Measurements from ENCODE around the gene ENAH. TPM values are rescaled to one million over a fixed set of nuclear protein-coding genes. Genes with fewer than 3 reads are reported as not detected.

ENAH gene
- polyA plus RNA-seq, 5 donors, result 169 to 253 (median 235) TPM

DNA sequence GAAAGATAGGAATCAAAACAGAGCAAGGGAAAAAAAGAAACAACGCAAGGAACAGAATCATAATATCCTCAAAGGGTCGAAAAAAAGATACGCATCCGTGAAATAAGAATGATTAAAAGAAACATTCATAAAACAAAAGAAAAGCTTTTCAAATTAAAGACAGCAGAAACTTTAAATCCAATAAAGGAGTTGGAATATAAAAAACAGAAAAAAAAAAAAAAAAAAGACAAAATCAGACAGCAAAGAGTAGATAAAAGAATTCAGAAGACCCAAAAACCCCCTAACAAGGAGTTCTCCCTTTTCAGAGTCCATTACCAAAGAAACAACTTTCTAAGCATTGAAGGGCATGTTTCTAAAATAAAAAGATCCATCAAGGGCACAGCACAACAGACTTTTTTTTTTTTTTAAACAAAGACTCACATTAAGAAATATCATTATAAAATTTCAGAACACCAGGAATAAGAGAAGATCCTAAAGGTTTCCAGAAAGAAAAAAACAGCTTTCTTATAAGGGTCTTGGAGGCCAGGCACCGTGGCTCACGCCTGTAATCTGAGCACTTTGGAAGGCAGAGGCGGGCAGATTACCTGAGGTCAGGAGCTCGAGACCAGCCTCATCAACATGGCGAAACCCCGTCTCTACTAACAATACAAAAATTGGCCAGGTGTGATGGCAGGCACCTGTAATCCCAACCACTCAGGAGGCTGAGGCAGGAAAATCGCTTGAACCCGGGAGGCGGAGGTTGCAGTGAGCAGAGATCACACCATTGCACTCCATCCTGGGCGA lies 44.7 kb downstream of the ENAH start:
- no peak for DNase-seq

DNA sequence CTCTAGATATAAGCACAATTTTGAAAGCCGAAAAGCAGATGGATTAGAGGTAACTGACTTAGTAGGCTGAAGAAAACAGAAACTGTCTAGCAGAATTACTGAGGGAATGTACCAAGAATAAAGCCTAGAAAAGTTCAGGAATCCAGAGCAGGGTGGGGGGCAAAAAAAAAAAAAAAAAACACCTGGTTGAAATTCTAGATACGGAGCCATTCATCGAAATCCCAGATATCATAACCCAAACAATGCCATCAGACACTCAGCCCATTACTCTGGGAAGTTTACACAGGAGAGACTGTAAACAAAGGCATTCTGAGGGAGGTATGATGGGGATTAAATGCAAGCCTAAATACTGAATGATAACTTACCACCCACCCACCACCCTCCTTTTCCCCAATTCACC lies 45.6 kb downstream of the ENAH start:
- DNase-seq, result no peak

DNA sequence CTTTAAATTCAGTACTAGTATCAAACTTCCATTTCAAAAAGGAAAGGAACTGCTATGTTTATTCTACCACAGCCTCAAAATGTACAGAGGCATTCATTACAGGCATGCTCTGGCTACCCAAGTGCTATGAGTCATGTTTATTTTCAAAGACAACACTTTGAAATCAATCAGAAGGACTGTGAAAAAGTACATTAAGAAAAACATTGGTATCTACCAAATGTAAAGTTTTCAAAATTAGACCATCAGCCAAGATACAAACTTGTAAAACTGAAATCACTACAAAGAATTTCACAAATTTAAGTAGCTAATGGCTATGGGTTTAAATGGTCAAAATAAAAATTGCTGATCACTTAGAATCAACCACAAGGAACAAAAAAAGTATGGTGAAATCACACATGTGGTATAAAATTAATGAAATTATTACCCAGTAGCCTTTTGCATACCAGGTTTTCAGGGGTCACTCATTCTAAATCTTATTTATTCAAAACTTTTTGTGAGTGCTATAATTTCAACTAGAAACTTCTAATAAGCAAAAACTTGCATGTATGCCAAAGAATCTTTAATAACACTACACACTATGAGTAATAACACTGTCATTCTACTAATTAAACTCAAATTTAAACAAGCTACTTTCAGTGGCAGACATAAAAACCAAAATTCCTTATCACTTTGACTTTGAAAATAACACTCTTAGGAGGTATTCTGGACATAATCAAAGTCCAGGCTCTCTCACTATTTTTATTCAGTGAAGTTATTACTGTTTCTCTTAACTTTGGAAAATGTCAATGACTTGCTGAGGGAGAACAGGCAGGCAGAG lies 49.2 kb downstream of the ENAH start:
- DNase-seq, result no peak

DNA sequence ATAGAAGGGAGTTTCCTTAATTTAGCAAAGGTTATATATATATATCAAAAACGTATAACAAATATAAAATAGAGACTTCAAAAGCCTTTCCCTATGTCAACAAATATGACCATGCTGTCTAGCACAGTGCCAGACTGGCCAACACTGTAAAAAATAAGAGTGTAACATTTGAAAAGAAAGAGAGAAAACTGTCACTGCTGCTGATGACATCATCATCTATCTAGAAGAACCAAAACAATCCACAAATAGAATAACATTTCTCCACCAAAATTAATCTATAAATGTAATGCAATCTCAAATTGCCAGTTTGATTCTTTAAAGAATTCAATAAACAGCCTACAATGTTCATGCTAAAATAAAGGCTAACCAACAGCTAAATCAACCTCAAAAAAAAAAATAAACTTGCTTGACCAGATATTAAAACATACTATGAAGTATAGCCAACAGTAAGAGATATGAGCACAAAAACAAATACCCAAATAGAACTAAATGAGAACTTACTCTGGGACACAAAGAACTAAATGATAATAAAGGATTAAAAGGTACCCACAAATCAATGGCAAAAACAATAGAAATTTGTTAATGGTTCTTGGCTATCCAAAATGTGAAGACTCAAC lies 50.2 kb downstream of the ENAH start:
- no peak for DNase-seq

DNA sequence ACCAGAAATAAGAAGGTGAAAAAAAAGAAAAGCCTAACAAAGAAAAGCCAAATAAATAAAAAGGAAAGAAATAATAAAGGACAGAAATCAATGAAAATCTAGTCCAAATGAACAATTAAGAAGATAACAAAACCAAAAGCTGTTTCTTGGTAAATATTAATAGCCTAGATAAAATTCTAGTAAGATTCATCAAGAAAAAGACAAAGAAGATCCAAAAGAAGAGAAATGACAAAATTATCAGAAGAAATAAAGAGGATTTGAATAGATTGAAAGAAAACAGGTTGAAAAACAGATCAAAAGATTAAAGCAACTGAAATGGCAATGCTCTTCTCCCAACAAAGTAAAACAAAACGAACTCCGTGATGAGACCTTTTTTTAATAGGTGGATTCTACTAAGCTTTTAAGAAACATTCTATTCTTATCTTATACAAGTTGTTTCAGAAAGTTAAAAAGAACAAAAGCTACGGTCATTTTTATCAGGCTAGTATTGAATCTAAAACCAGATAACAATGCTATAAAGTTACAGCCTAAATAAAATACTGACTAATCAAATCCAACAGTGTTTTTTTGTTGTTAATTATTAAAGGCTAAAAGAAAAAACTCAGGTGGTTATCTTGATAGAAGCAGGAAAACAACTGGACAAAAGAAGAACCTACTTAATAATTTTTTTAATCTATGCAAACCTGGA lies 50.9 kb downstream of the ENAH start:
- no peak for DNase-seq

DNA sequence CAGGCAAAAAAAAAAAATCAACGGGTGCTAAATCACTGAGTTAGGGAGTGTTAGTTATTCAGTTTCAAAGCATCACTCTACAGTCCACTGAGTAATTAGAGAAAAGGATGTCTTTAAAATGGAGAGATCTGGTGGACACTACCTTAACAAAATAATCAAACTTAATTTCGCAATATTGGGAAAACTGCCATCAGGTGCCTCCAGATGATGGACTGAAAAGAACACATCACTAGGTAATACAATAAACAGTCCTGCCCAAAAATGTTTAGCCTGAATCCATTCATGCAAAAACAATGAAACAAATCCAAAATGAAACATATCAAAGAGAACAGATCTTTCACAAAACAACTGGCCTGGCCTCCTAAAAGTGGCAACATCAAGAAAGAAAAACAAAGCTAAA lies 54.1 kb downstream of the ENAH start:
- DNase-seq, result no peak

DNA sequence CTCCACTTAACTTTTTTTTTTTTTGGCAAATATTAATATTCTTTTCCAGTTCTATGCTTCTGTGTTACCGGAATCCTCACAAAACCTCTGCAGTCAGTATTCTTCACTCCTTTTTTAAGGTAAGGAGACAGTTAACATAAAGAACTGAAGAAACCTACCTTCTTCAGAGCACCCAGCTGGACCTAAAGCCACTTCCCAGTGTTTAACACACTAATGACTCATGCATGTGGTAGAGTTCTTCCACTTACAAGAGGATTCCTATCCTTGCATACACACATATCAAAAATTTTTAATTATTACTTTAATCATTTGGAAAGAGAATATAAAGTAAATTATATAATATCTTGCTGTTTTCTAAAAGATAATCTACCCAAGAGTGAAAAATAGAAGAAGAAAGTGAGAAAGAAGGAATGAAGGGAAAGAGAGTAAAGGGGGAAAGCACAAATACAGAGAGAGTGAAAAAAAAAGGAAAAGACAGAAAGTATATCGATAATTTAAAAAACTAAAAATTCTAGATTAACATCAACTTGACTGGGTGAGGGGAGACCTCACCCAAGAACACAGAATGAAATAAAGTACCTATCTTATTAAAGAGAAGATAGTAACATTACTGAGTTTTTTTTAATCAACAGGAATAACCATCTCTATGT lies 54.9 kb downstream of the ENAH start:
- no peak for DNase-seq

DNA sequence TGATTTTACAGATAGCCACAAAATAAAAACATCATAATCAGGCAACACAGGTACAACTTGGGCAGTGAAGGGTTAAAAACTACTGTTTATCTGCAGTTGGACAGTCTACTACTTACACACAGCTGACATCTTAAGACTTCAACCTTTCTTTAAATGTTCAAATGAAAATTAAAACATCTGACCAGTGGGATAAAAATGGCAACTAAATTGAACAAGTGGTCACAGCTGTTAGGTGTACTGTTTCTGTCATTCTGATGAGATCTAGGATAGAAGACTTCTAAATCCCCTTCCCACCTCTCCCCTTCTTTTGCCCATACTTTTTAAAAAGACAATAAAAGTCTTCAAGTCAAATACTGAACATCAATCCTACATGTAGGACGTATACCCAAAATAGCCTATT lies 56.2 kb downstream of the ENAH start:
- no peak for DNase-seq

DNA sequence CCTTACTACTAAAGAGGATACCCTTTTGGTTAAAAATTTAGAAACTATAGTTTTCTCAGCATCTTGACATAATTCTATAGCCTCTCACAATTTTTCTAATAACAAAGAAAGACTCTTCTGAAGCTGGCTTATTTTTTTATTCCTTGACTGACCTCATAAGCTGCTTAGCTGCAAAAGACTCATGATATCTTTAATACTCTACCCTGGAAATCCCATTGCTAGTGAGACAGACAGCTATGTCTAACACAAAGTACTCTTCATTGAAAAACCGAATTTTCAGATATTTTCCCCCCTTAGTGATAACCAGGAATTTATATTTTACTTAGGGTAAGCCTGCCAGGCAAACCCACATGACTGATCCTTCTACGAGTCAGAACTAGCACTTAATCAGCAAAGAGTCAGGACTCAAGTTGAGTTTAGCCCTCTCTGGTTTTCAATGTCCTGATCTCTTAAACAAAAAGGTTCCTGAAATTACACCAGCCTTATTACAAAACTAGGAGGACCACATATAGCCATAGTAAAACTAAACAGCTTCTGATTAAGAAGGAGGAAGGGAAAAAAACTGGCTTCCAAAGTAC lies 56.9 kb downstream of the ENAH start:
- DNase-seq, result no peak

DNA sequence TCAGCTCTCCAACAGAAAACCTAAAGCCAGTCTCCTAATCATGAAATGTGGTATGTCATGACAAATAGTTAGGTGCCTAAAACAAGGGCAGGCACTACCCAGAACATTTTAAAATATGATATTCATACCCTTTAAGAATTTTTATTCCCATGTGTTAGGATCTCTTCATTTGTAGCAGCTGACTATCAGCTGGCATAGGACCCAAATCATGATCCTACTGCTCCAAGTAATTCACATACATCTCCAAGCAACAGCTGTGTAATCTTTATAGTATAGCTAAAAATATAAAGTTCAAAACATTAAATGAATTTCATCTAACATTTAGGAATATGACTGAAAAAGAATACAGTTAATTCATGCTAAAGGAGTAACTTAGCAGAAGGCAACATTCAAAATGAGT lies 57.5 kb downstream of the ENAH start:
- no peak for DNase-seq

DNA sequence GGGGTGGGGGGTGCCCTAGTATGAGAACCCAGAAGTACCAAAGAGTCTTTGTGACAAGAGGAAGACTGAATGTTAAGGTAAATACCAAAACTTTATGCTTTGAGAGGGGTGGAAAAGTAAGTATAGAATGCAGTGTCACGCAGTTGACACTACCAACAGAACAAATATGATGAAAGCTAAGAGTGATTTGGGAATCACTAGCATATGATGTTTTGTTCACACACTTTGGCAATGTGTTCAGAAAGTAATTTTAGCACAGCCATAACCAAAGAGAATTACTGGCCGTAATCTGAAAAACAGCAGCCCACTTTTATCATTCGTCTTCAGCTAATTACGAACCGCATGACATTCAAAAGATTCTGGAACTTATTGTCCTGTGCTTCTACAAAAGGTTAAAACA lies 59.5 kb downstream of the ENAH start:
- no peak for DNase-seq

DNA sequence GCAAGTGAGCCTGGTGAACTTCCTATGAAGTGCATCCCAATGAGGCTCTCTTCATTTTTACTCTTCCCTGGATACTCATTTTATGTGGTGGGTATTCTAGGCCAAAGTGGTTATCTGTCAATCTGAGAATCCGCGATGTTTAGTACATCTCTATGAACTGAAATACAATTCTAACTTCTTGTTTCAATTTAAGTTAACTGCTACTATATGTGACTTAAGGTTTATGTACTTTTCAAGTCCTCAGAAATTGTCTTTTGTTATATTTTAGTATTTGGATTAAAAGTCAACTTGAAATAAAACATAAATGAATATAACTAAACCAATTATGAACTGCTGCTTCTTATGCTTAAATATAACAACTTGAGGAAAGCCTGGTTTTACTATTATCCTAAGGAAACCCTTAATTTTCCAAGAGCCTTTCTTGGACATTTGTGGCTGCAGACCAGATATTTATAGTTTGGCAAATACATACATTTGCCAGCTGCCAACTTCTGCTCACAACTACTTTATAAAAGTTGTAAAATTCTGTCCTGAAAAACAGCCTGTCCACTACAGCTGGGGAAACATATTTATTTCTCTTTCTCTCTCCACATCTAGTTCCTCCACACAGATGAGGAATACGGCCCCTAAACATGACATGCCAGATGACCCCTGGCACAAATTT lies 60.4 kb downstream of the ENAH start:
- DNase-seq, result no peak

DNA sequence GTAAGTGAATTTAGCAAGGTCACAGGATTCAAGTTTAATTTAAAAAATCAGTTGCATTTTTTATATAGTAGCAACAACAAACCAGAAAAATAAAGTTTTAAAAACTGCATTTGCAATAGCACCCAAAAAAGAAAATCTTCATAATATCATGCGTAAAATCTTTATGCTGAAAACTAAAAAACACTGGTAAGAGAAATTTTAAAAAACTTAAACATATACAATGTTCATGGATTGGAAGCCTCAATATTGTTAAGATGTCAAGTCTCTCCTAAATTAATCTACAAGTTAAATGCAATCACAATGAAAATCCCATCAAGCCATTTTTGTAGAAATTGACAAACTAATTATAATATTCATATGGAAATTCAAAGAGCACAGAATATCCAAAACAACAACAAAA lies 65.6 kb downstream of the ENAH start:
- no peak for DNase-seq

DNA sequence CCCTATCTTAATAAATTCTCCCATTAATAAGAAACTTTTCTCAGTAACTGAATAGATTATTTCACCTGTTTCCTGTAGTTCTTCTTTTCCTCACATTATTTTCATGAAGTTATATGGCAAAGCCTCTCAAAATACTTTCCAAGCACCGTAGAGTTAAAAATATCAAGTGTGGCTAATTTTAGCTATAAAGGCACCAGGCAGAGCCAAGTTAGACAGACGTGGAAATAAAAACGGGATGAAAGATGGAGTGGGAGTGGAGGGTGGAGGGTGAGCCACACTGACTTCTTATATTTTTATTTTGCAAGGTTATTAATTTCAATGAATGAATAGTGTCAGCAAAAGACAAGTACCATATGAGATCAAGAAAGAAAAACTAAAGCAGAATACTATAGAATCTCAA lies 71.7 kb downstream of the ENAH start:
- DNase-seq, result no peak

DNA sequence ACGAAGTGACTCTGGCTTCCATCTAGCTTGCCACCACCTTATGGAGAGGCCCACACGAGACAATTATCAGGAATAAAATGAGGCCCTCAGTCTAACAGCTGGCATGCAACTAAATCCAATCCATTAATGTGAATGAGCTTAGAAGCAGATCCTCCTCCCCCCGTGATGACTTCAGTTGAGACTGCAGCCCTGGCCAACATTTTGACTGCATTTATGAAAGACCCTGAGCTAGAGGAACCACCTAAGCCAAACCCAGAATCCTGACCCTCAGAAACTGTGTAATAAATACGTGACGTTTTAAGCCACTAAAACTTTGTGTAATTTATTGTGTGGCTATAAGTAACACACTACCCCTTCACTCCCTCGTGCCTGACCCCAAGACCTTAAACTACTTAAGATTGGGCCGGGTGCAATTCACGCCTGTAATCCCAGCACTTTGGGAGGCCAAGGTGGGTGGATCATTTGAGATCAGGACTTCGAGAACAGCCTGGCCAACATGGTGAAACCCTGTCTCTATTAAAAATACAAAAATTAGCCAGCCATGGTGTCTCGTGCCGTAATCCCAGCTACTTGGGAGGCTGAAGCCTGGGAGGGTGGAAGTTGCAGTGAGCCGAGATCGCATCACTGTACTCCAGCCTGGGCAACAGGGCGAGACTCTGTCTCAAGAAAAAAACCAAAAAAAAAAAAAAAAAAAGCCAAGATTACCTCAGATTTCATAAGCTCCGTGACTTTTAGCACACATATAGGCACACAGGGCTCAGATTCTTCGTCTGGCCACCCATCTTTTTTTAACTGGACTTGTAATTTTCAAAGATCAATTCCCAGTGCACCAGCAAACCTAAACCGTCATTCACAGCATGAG lies 72.5 kb downstream of the ENAH start:
- DNase-seq, result no peak

DNA sequence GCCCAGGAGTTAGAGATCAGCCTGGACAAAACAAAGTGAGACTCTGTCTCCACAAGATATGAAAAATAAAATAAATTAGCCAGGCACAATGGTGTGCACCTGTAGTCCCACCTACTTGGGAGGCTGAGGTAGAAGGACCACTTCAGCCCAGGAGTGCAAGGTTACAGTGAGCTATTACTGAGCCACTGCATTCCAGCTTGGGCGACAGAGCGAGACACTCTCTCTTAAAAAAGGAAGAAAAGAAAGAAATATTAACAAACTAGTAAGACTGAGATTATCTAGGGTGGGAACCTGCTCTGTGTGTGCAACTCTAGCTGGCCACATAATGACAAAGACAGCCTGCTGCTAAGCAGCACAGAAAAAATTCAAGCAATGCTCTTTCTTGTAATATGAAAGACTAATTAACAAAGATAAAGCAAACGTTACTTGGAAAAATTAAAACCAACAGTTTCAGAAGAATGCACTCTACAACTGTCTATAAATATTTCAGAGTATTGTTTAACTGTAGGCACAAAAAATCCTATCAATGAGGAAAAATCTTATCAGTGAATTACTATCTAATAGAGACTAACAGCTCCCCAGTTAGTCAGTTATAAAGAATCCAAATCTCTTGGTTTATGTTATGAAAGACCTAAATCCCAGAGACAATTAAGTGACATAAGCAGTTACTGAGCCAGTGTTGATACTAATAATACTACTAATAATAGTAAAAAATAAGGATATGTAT lies 74.5 kb downstream of the ENAH start:
- no peak for DNase-seq

DNA sequence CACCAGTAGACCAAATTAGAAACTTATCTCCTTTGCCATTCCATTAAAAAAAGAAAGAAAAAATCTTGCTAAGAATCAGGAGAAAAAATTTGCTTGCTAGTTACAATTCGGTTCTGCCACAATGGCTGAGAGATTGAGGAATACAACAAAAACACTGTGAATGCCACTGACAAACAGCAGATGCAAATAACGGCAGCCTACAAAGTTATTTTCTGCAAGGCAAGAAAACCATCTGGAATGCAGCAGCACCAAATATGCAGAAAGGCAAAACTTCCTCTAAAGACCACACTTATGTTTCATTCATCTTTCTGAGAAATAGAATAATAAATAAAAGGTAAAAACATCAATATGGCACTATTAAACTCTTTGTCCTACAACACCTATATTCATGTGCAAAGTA lies 75.7 kb downstream of the ENAH start:
- no peak for DNase-seq

DNA sequence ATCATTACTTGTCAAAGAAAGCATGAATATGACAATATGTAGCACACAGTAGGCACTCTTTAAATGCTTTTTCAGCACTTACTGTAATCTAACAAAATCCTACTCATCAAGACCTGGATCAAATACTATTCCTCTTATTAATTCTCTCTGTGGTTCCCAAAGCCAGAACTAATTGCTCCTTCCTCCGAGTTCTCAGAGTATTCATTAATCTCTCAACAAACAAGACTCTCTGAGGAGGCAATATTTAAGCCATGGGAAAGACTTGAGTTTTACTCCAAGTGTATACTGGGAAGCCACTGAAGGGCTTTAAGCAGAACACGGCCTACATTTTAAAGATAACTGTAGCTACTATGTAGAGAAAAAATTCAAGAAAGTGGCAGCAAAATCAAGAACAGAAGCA lies 79.7 kb downstream of the ENAH start:
- DNase-seq, result no peak

DNA sequence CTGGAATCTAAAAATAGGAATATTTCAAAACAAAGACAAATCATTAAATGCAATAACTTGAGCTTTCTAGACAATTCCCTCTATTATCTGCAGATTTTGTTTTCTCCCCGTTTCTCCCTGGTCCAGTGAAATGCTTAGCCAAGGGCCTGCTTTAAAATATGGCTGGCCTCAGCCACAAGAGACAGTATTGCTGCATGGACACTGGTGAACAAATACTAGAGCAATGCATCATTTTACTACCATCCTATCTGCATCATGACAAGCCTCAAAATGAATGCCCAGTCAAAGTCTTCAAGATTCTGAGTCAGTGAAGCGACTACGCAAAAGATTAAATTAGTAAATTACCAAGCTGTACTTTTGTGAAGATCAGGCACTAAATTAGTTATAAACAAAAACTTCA lies 80.5 kb downstream of the ENAH start:
- no peak for DNase-seq

All from right lung (tissue), 5 donors.